Epithelial cell of prostate (primary cell): Measurements from ENCODE around the gene DES.

Source experiments
- DNase-seq: peaks from one replicate; pipeline ENCODE4 v3.0.0-alpha.2; 2011; ENCODE audit warnings: low read depth, low spot score
- H3K27ac ChIP-seq: fragments of 450-650 bp; 2 replicates; pipeline ENCODE4 v1.5.1; 2017; ENCODE audit warnings: mild to moderate bottlenecking

Gene DES

GRCh38 chr2:219435701-219436100 lies 17.5 kb downstream of the DES start:
- no peak for DNase-seq
- no peak overlapping the region for H3K27ac ChIP-seq

GRCh38 chr2:219436491-219436890 lies 18.3 kb downstream of the DES start:
- no peak for DNase-seq

DNA sequence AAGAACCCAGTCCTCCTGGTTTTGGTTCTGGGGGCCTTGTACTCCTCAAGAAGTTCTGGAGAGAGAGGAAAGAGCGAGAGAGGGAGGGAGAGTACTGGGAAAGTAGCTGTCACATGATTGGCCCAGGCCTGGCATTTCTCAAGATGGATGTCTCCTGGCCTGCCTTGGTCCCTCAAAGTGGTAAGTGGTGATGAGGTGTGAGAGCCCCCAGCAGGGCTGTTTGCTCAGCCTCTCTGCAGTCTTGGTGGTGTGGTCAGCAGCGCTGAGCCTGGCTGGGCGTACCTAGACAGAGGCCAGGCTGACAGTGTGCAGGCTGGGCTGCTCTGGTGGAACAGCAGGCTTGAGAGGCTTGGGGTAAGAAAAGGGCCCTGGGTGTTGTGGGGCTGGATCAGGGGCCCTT lies 19.0 kb downstream of the DES start:
- no peak for DNase-seq
- no peak overlapping the region for H3K27ac ChIP-seq

More at GRCh38 chr2:219436491-219436890, 18.3 kb downstream of the DES start:
- H3K27ac ChIP-seq = no peak overlapping the region

DNA sequence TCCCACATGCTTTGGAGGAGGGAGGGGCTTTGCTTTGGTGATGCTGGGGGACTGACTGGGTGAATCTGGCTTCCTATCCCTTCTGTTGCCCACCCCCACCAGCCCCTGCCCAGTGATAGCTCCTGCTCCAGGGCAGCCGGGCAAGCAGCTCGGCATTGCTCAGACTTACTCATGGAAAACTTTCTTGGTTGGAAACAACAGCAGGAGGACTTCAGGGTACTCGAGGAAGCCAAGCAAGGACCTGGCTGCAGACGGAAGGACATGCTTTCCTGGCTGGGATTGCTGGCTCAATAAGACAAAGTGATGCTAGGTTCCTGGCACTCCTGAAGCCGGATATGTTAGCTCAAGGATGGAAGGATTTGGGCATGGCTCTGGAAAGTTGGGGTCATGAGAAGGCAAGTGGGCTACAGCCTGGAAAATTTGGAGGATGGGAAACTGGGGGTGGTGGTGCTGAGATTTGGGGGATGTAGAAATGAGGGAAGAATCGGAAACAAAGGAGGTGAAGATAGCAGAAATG lies 19.6 kb downstream of the DES start:
- no peak for DNase-seq
- no peak overlapping the region for H3K27ac ChIP-seq

DNA sequence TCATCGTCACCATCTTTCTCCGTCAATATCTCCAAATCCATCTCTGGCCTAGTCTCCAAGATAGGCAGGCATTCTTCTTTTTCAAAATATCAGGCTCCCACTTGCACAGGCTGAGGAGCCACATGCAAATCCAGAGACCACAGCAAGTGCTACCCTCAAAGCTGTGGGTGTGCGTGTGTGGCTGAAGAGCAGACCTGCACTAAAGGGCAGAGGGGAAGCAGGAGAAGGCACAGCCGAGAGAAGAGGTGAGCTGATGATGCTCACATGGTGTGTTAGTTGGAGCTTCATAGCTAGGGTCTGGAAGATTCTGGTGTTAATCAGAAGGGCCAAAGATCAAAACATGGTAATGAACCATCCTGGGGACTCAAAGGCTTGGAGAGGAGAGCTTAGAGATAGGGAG lies 20.3 kb downstream of the DES start:
- no peak overlapping the region for H3K27ac ChIP-seq
- no peak for DNase-seq

DNA sequence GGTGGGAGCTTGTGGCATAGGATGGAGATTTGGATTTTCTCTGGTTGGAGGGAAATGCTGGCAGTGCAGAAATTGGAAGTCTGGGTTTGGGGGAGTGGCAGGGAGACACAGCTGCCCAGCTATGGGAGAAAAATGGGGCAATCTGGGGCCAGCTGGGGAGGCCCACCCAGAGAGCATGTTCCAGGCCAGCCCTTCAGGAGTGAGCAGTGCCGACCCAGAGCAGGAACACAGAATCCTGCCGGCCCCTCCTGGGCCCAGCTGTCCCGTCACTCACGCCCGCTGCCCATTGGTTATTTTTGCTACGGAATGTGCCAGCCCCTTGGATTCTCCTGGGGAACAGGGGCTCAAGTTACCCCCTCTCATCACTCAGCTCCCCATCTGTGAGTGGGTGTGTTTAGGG lies 21.3 kb downstream of the DES start:
- H3K27ac ChIP-seq = no peak overlapping the region
- DNase-seq = no peak

GRCh38 chr2:219440388-219441256 lies 22.4 kb downstream of the DES start:
- peak overlapping the region; percentile 48 for H3K27ac ChIP-seq
- no peak for DNase-seq

GRCh38 chr2:219441451-219442255 lies 23.5 kb downstream of the DES start:
- H3K27ac ChIP-seq = peak overlapping the region; percentile 48
- DNase-seq = no peak

DNA sequence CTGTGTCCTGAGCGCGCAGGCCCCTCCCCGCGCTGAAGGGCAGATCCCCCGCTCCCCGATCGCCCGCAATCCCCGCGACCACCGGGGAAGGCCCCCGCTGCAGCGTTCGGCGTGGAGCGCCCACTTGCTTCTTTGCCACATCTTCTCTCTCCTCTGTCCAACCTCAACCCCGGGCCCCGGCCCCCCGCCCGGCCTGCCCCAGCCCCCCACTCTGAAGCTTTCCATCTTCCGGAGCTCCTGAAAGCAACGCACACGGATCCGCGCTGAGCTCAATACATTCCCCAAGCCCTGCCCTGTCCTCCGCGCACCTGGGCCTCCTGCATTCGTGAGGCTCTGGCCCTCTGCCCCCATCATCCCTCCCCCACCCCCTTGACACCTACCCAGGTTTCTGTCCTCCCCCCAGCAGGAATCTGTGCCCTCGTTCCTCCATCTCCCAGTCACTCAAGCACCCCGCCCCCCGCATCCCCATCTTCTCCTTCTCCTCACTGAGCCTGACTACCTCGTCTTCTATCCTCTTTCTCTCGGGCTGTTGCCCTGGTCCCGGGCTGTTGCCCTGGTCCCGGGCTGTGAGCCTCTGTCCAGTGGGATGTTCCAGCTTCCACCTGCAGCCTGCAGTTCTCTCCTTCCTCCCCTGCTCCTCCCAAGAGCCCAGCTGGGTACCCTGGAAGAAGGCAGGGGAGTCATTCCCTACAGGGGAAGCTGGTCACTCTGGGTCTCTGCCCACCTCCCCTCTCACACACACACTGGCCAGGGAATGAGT lies 24.3 kb downstream of the DES start:
- no peak for DNase-seq
- peak overlapping the region; percentile 48 for H3K27ac ChIP-seq

- H3K27ac ChIP-seq = no peak overlapping the region
- DNase-seq = no peak
These were observed 25.0 kb downstream of the DES start for GRCh38 chr2:219443016-219443696.

DNA sequence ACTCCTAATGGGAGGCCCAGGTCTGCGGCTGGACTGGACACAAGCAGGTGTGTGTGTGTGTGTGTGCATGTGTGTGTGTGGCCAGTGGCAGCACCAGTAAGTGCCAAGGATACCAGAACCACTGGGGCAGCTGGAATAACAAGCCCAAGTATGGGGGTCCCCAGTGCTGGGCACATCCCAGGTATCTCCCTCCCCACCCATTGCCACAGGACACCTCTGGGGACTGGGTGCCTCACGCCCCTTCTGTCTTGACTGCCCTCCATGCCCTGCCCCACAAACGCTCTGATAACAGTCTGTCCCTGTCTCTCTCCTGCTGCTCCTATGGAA lies 25.5 kb downstream of the DES start:
- no peak for DNase-seq
- no peak overlapping the region for H3K27ac ChIP-seq

DNA sequence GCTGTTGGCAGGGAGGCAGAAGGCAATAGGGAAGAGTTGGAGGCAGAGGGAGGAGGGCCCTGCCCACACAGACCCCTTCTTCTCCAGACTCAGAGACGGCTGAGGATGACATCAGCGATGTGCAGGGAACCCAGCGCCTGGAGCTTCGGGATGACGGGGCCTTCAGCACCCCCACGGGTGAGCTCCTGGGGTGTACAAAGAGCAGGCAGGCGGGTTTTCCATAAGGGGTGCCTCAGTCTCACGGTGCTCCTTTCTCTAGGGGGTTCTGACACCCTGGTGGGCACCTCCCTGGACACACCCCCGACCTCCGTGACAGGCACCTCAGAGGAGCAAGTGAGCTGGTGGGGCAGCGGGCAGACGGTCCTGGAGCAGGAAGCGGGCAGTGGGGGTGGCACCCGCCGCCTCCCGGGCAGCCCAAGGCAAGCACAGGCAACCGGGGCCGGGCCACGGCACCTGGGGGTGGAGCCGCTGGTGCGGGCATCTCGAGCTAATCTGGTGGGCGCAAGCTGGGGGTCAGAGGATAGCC lies 26.5 kb downstream of the DES start:
- no peak for DNase-seq
- H3K27ac ChIP-seq = no peak overlapping the region

- no peak for DNase-seq
These were observed 27.1 kb downstream of the DES start for GRCh38 chr2:219445220-219445640.

GRCh38 chr2:219446101-219446504 lies 27.9 kb downstream of the DES start:
- H3K27ac ChIP-seq = no peak overlapping the region
- DNase-seq = no peak

More at GRCh38 chr2:219445220-219445640, 27.1 kb downstream of the DES start:
- no peak overlapping the region for H3K27ac ChIP-seq

DNA sequence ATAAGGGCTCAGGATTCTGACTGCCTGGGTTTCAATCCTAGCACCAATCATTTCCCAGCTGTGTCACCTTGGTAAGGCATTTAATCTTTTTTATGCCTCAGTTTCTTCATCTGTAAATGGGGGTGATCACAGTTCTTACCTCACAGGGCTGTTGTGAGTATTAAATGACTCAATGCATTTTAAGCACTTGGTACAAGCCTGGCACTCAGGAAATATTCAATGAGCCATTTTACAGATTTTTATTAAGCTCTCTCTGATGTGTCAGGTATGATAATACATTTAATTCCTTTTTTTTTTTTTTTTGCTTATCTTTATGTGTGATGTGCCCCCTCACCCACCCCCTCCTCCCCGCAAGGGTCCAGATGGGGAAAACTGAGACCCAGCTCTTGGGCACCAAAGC lies 28.5 kb downstream of the DES start:
- no peak overlapping the region for H3K27ac ChIP-seq
- DNase-seq = no peak

DNA sequence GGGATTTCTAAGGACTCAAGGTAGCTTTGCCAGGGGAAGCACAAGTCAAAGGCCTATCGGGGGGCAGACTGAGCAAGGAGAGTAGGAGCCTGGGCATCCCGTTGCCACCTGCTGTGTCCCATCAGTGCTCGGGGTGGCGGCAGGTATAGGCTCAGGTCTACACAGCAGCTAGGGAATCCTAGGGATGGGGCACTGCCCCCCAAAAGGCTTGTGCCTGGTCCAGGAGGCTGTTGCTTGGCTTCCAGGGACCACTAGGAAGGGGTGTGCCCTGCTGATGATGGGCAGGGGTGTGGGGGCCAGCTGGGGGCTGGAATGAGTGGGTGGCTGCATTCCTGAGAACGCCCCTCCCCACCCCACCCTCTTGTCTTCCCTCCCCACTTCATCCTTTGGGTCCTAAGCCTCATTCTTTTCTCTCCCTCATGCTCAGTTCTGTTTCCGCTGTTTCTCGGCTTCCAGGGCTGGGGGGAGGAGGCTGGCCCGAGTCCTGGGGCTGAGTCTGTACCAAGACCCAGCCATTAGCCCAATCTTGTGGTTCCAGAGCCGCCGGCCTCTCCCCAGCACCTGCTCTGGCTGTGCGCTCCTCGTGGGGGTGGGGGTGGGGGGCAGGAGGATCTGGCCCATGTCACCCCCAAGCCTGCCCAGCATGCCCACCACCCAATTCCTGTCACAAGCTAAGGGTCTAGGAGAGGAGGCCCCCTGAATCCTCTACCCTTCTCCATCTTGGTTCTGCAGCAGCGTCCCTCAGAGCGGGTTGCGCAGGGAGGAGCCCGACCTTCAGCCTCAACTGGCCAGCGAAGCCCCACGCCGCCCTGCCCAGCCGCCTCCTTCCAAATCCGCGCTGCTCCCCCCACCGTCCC lies 29.3 kb downstream of the DES start:
- no peak overlapping the region for H3K27ac ChIP-seq
- no peak for DNase-seq

DNA sequence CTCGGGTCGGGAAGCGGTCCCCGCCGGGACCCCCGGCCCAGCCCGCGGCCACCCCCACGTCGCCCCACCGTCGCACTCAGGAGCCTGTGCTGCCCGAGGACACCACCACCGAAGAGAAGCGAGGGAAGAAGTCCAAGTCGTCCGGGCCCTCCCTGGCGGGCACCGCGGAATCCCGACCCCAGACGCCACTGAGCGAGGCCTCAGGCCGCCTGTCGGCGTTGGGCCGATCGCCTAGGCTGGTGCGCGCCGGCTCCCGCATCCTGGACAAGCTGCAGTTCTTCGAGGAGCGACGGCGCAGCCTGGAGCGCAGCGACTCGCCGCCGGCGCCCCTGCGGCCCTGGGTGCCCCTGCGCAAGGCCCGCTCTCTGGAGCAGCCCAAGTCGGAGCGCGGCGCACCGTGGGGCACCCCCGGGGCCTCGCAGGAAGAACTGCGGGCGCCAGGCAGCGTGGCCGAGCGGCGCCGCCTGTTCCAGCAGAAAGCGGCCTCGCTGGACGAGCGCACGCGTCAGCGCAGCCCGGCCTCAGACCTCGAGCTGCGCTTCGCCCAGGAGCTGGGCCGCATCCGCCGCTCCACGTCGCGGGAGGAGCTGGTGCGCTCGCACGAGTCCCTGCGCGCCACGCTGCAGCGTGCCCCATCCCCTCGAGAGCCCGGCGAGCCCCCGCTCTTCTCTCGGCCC lies 30.1 kb downstream of the DES start:
- no peak overlapping the region for H3K27ac ChIP-seq
- no peak for DNase-seq

GRCh38 chr2:219448776-219449341 lies 30.7 kb downstream of the DES start:
- no peak overlapping the region for H3K27ac ChIP-seq
- no peak for DNase-seq
